Nephron progenitor cell (in vitro differentiated cells): Measurements from ENCODE around the gene TPP1.
A peak's percentile ranks its signal among the peaks of the same experiment; 100 is the strongest.

Source experiments
- DNase-seq: peaks from one replicate; pipeline ENCODE4 v3.0.0; 2021
- H3K27ac Mint-ChIP-seq: 2 replicates; pipeline ENCODE4 v1.8.0; 2021; ENCODE audit warnings: mild to moderate bottlenecking, moderate library complexity, mixed read lengths
- H3K27me3 Mint-ChIP-seq: 2 replicates; pipeline ENCODE4 v1.8.0; 2021; ENCODE audit warnings: mild to moderate bottlenecking, low read depth, mixed read lengths; ENCODE audit not compliant: poor library complexity
- H3K36me3 Mint-ChIP-seq: 2 replicates; pipeline ENCODE4 v1.8.0; 2021; ENCODE audit warnings: low read depth, mixed read lengths
- H3K4me1 Mint-ChIP-seq: 2 replicates; pipeline ENCODE4 v1.8.0; 2021; ENCODE audit warnings: mixed read lengths
- H3K4me3 Mint-ChIP-seq: 2 replicates; pipeline ENCODE4 v1.8.0; 2021; ENCODE audit warnings: mild to moderate bottlenecking, moderate library complexity, mixed read lengths
- H3K9me3 Mint-ChIP-seq: 2 replicates; pipeline ENCODE4 v1.8.0; 2021; ENCODE audit warnings: mild to moderate bottlenecking, moderate library complexity, mixed read lengths
- CTCF ChIP-seq: fragments of 200-600 bp; sonication (generic); IDR thresholded peaks from 2 replicates; pipeline ENCODE4 v1.5.0; 2021; ENCODE audit warnings: antibody characterized with exemption

Gene TPP1

GRCh38 chr11:6650980-6651379 lies 31.8 kb upstream of the TPP1 start:
- no peaks in the 10 kb centered on the region for H3K36me3 Mint-ChIP-seq
- DNase-seq: no peak
- H3K4me3 Mint-ChIP-seq: no peak overlapping the region
- no peak for TF ChIP-seq CTCF
- H3K27ac Mint-ChIP-seq: no peak overlapping the region
- no peaks in the 10 kb centered on the region for H3K4me1 Mint-ChIP-seq
- no peaks in the 10 kb centered on the region for H3K27me3 Mint-ChIP-seq
- no peaks in the 10 kb centered on the region for H3K9me3 Mint-ChIP-seq

- Mint-ChIP-seq H3K27ac (no peak overlapping the region), H3K9me3 (no peaks in the 10 kb centered on the region), H3K4me3 (no peak overlapping the region), H3K4me1 (no peaks in the 10 kb centered on the region), H3K36me3 (no peaks in the 10 kb centered on the region), H3K27me3 (no peaks in the 10 kb centered on the region)
- TF ChIP-seq CTCF: no peak
- no peak for DNase-seq
Measured at GRCh38 chr11:6650104-6650503, 30.9 kb upstream of the TPP1 start.

GRCh38 chr11:6648501-6648900 lies 29.3 kb upstream of the TPP1 start:
- H3K27me3 Mint-ChIP-seq: no peaks in the 10 kb centered on the region
- H3K36me3 Mint-ChIP-seq: no peaks in the 10 kb centered on the region
- no peaks in the 10 kb centered on the region for H3K4me1 Mint-ChIP-seq
- no peak for DNase-seq
- no peak for TF ChIP-seq CTCF
- no peaks in the 10 kb centered on the region for H3K9me3 Mint-ChIP-seq
- no peak overlapping the region for H3K4me3 Mint-ChIP-seq
- no peak overlapping the region for H3K27ac Mint-ChIP-seq

- Mint-ChIP-seq H3K36me3 (no peaks in the 10 kb centered on the region), H3K27ac (no peak overlapping the region), H3K4me3 (no peak overlapping the region), H3K4me1 (no peaks in the 10 kb centered on the region), H3K9me3 (no peaks in the 10 kb centered on the region), H3K27me3 (no peaks in the 10 kb centered on the region)
- TF ChIP-seq CTCF: no peak
- no peak for DNase-seq
Measured at GRCh38 chr11:6647836-6648235, 28.6 kb upstream of the TPP1 start.

GRCh38 chr11:6646918-6647679 lies 27.9 kb upstream of the TPP1 start:
- Mint-ChIP-seq H3K27ac (no peak overlapping the region), H3K4me1 (no peaks in the 10 kb centered on the region), H3K4me3 (no peak overlapping the region), H3K9me3 (no peaks in the 10 kb centered on the region), H3K27me3 (no peaks in the 10 kb centered on the region), H3K36me3 (no peaks in the 10 kb centered on the region)
- no peak for TF ChIP-seq CTCF
- DNase-seq: no peak

- TF ChIP-seq CTCF: no peak
- no peaks in the 10 kb centered on the region for H3K27me3 Mint-ChIP-seq
- no peaks in the 10 kb centered on the region for H3K9me3 Mint-ChIP-seq
- peak; percentile 41 for DNase-seq
- no peak overlapping the region for H3K27ac Mint-ChIP-seq
- H3K4me3 Mint-ChIP-seq: no peak overlapping the region
- no peaks in the 10 kb centered on the region for H3K4me1 Mint-ChIP-seq
- no peaks in the 10 kb centered on the region for H3K36me3 Mint-ChIP-seq
Measured at GRCh38 chr11:6646576-6646917, 27.3 kb upstream of the TPP1 start.
